CD14-positive monocyte (primary cell): ENCODE data around the gene RXFP2. TPM values are rescaled to one million over a fixed set of nuclear protein-coding genes. Genes with fewer than 3 reads are reported as not detected.
A peak's percentile ranks its signal among the peaks of the same experiment; 100 is the strongest.

Experiments used
- DNase-seq, 3 donors: peaks; one replicate each; pipeline ENCODE4 v3.0.0-alpha.2; 2011 to 2022
- H2AFZ ChIP-seq: 2 replicates; pipeline ENCODE4 v1.6.0; 2012; ENCODE audit warnings: mild to moderate bottlenecking, low read depth, low read length, inconsistent platforms; ENCODE audit not compliant: insufficient read depth, poor library complexity, severe bottlenecking
- H3K27ac ChIP-seq, 2 donors: 1 replicate in 1 of 2; 2 replicates in 1 of 2; pipeline ENCODE4 v1.5.1; 2012 to 2013; ENCODE audit warnings: low read length in 2 of 2, control low read depth in 1 of 2, inconsistent platforms in 1 of 2, low read depth in 1 of 2, mild to moderate bottlenecking in 1 of 2
- H3K27me3 ChIP-seq, 2 donors: one replicate each; pipeline versions ENCODE4 v1.6.0 to v1.6.1; 2011 to 2013; ENCODE audit warnings: low read length in 2 of 2; ENCODE audit not compliant: control insufficient read depth in 2 of 2, insufficient read depth in 2 of 2
- H3K36me3 ChIP-seq, 2 donors: replicated peaks in 1 of 2; 1 replicate in 1 of 2; 2 replicates in 1 of 2; pipeline versions ENCODE4 v1.5.1 to v1.6.1; 2012 to 2013; ENCODE audit warnings: low read length in 2 of 2, control low read depth in 1 of 2, inconsistent platforms in 1 of 2, mild to moderate bottlenecking in 1 of 2; ENCODE audit not compliant: insufficient read depth in 2 of 2, control insufficient read depth in 1 of 2
- H3K4me1 ChIP-seq, 2 donors: 1 replicate in 1 of 2; 2 replicates in 1 of 2; pipeline versions ENCODE4 v1.5.1 to v1.6.1; 2012 to 2013; ENCODE audit warnings: low read length in 2 of 2, control low read depth in 1 of 2, inconsistent platforms in 1 of 2, mild to moderate bottlenecking in 1 of 2, moderate library complexity in 1 of 2; ENCODE audit not compliant: insufficient read depth in 2 of 2, control insufficient read depth in 1 of 2
- H3K4me2 ChIP-seq: replicated peaks from 2 replicates; pipeline ENCODE3; 2012; ENCODE audit warnings: low read length, moderate library complexity, mild to moderate bottlenecking; ENCODE audit not compliant: poor library complexity, severe bottlenecking; ENCODE audit errors: extremely low read depth
- H3K4me3 ChIP-seq, 3 experiments: fragments of 200-600 bp in 1 of 3; sonication (generic) in 1 of 3; replicated peaks in 1 of 3; 1 replicate in 2 of 3; 2 replicates in 1 of 3; pipeline ENCODE4 v1.5.1; 2011 to 2013; ENCODE audit warnings: low read length in 3 of 3, mild to moderate bottlenecking in 3 of 3, control low read depth in 2 of 3, low read depth in 2 of 3, inconsistent platforms in 1 of 3, moderate library complexity in 1 of 3
- H3K79me2 ChIP-seq: 2 replicates; pipeline ENCODE4 v1.6.0; 2012; ENCODE audit warnings: mild to moderate bottlenecking, control low read depth, inconsistent platforms, low read length, moderate library complexity; ENCODE audit not compliant: insufficient read depth
- H3K9ac ChIP-seq: 2 replicates; pipeline ENCODE4 v1.6.0; 2017; ENCODE audit warnings: low read length, mild to moderate bottlenecking; ENCODE audit not compliant: insufficient read depth, poor library complexity, severe bottlenecking
- H3K9me3 ChIP-seq, 2 donors: replicated peaks in 1 of 2; 1 replicate in 1 of 2; 2 replicates in 1 of 2; pipeline versions ENCODE4 v1.5.1 to v1.6.1; 2012 to 2013; ENCODE audit warnings: low read length in 2 of 2, control low read depth in 1 of 2; ENCODE audit not compliant: control insufficient read depth in 1 of 2, insufficient read depth in 1 of 2
- H4K20me1 ChIP-seq: 2 replicates; pipeline ENCODE4 v1.6.0; 2012; ENCODE audit warnings: mild to moderate bottlenecking, low read length, control low read depth, moderate library complexity; ENCODE audit not compliant: insufficient read depth
- H3K27ac Mint-ChIP-seq, 7 donors: one replicate each; pipeline ENCODE4 v1.8.0; 2020; ENCODE audit warnings: mild to moderate bottlenecking in 7 of 7, mixed read lengths in 7 of 7, moderate library complexity in 6 of 7, inconsistent platforms in 2 of 7
- H3K27me3 Mint-ChIP-seq, 3 donors: one replicate each; pipeline ENCODE4 v1.8.0; 2021 to 2022; ENCODE audit warnings: low read depth in 3 of 3, mild to moderate bottlenecking in 3 of 3, mixed read lengths in 3 of 3, moderate library complexity in 3 of 3, inconsistent platforms in 1 of 3
- H3K36me3 Mint-ChIP-seq, 2 donors: one replicate each; pipeline ENCODE4 v1.8.0; 2020; ENCODE audit warnings: mixed read lengths in 2 of 2, inconsistent platforms in 1 of 2, mild to moderate bottlenecking in 1 of 2
- H3K4me1 Mint-ChIP-seq: one replicate; pipeline ENCODE4 v1.8.0; 2020; ENCODE audit warnings: mild to moderate bottlenecking, mixed read lengths
- H3K4me3 Mint-ChIP-seq, 2 donors: one replicate each; pipeline ENCODE4 v1.8.0; 2020; ENCODE audit warnings: mild to moderate bottlenecking in 2 of 2, mixed read lengths in 2 of 2, moderate library complexity in 1 of 2
- H3K9me3 Mint-ChIP-seq, 7 donors: one replicate each; pipeline ENCODE4 v1.8.0; 2020 to 2022; ENCODE audit warnings: mixed read lengths in 7 of 7, mild to moderate bottlenecking in 6 of 7, moderate library complexity in 6 of 7, inconsistent platforms in 2 of 7
- CTCF ChIP-seq: fragments of 200-600 bp; IDR thresholded peaks from one replicate; pipeline ENCODE4 v1.8.0; 2022; ENCODE audit warnings: antibody characterized with exemption, mild to moderate bottlenecking
- WGBS: methylation state at CpG from one replicate; pipeline ENCODE4 v1.1.5; 2013; ENCODE audit warnings: missing lambda C conversion rate; ENCODE audit not compliant: insufficient coverage; 5-methylcytosine and 5-hydroxymethylcytosine counted together
- intact Hi-C, 2 donors: fragments of 100-400 bp; cut with micrococcal nuclease; formaldehyde crosslinking; loops; one replicate each; pipeline versions ENCODE4 v1.15.0 to v1.15.1; 2023
- polyA plus RNA-seq, 3 donors: library from polyadenylated mRNA; depleted of rRNA in 1 of 3; unstranded in 2 of 3; stranded (reverse) in 1 of 3; fragments of 300-500 nt in 2 of 3; fragments of >200 nt in 1 of 3; fragmentation: Illumina TruSeq in 2 of 3; gene quantifications; 1 replicate in 2 of 3; 2 replicates in 1 of 3; pipeline ENCODE4 v1.2.3, GENCODE V29; 2012 to 2021

The RXFP2 gene
- polyA plus RNA-seq, 3 donors = 0.38 to 0.69 TPM; not detected in 1

- no peak for TF ChIP-seq CTCF
- Histone ChIP-seq H3K79me2 (no peaks in the 10 kb centered on the region), H3K36me3 (peaks cover 0 to 7% of the 10 kb centered on the region in 2 donors), H3K27ac (no peak overlapping the region), H3K9me3 (no peaks in the 10 kb centered on the region), H3K4me2 (no peak overlapping the region), H2AFZ (no peak overlapping the region), H3K9ac (no peak overlapping the region), H3K4me3 (no peak overlapping the region), H3K4me1 (no peaks in the 10 kb centered on the region), H3K27me3 (no peaks in the 10 kb centered on the region), H4K20me1 (no peaks in the 10 kb centered on the region)
- Mint-ChIP-seq H3K4me1 (peaks cover 4% of the 10 kb centered on the region), H3K9me3 (no peaks in the 10 kb centered on the region), H3K27ac (peak overlapping the region in 1 of 7 donors; percentile 38), H3K27me3 (peaks cover 0 to 2% (median 1%) of the 10 kb centered on the region in 3 donors), H3K4me3 (no peak overlapping the region), H3K36me3 (peaks cover 17 to 22% of the 10 kb centered on the region in 2 donors)
- intact Hi-C loops = no loop called here
- WGBS = no CpG with 5 or more reads among the region's 2 CpGs
- DNase-seq = no peak
These were observed 25.2 kb downstream of the RXFP2 start for GRCh38 chr13:31764556-31764955.

- intact Hi-C loops = no loop called here
- Histone ChIP-seq H3K79me2 (no peaks in the 10 kb centered on the region), H4K20me1 (no peaks in the 10 kb centered on the region), H3K9ac (no peak overlapping the region), H2AFZ (no peak overlapping the region), H3K4me3 (no peak overlapping the region), H3K27ac (no peak overlapping the region), H3K9me3 (no peaks in the 10 kb centered on the region), H3K36me3 (peaks cover 0 to 7% of the 10 kb centered on the region in 2 donors), H3K4me1 (no peaks in the 10 kb centered on the region), H3K4me2 (no peak overlapping the region), H3K27me3 (no peaks in the 10 kb centered on the region)
- no peak overlapping the region for H3K27ac Mint-ChIP-seq
- WGBS = no CpG with 5 or more reads among the region's 2 CpGs
- H3K9me3 Mint-ChIP-seq = no peaks in the 10 kb centered on the region
- H3K4me3 Mint-ChIP-seq = no peak overlapping the region
- H3K4me1 Mint-ChIP-seq = peaks cover 4% of the 10 kb centered on the region
- peaks cover 15 to 18% of the 10 kb centered on the region in 2 donors for H3K36me3 Mint-ChIP-seq
- TF ChIP-seq CTCF = no peak
- peaks cover 0 to 1% (median 0%) of the 10 kb centered on the region in 3 donors for H3K27me3 Mint-ChIP-seq
- no peak for DNase-seq
These were observed 25.9 kb downstream of the RXFP2 start for GRCh38 chr13:31765138-31765785.
